Natural killer cell (primary cell): ENCODE data around the gene FUT8. TPM values are rescaled to one million over a fixed set of nuclear protein-coding genes. Genes with fewer than 3 reads are reported as not detected.

Experiments used
- ATAC-seq, 3 donors: fragments of 150-1000 bp in 2 of 3; fragments of 200-7000 bp in 1 of 3; cut with Tn5 transposase; 1 replicate in 1 of 3; 2 replicates in 2 of 3; pipeline ENCODE4 v1.10.0; 2021; ENCODE audit warnings: mild to moderate bottlenecking in 2 of 3, moderate library complexity in 2 of 3
- DNase-seq, 2 donors: peaks; one replicate each; pipeline versions ENCODE4 v3.0.0 to v3.0.0-alpha.2; 2013 to 2021; ENCODE audit warnings: mixed read lengths in 1 of 2
- H3K27ac ChIP-seq: one replicate; pipeline ENCODE4 v1.5.1; 2013; ENCODE audit warnings: mild to moderate bottlenecking, low read length
- H3K27me3 ChIP-seq: one replicate; pipeline ENCODE4 v1.6.1; 2013; ENCODE audit warnings: low read length; ENCODE audit not compliant: control insufficient read depth, insufficient read depth
- H3K36me3 ChIP-seq: one replicate; pipeline ENCODE4 v1.6.1; 2013; ENCODE audit warnings: low read length; ENCODE audit not compliant: control insufficient read depth, insufficient read depth
- H3K4me1 ChIP-seq: one replicate; pipeline ENCODE4 v1.6.1; 2013; ENCODE audit warnings: low read length; ENCODE audit not compliant: control insufficient read depth, insufficient read depth
- H3K4me3 ChIP-seq: one replicate; pipeline ENCODE4 v1.5.1; 2013; ENCODE audit warnings: low read length
- H3K9me3 ChIP-seq: one replicate; pipeline ENCODE4 v1.6.1; 2013; ENCODE audit warnings: low read length; ENCODE audit not compliant: control insufficient read depth, insufficient read depth
- H3K27ac Mint-ChIP-seq, 2 donors: one replicate each; pipeline ENCODE4 v1.8.0; 2022; ENCODE audit warnings: mild to moderate bottlenecking in 2 of 2, mixed read lengths in 2 of 2, moderate library complexity in 1 of 2
- H3K27me3 Mint-ChIP-seq, 2 donors: one replicate each; pipeline ENCODE4 v1.8.0; 2022; ENCODE audit warnings: low read depth in 2 of 2, mixed read lengths in 2 of 2
- H3K36me3 Mint-ChIP-seq: one replicate; pipeline ENCODE4 v1.8.0; 2022; ENCODE audit warnings: mixed read lengths
- H3K4me1 Mint-ChIP-seq, 2 donors: one replicate each; pipeline ENCODE4 v1.8.0; 2022; ENCODE audit warnings: mixed read lengths in 2 of 2
- H3K4me3 Mint-ChIP-seq: one replicate; pipeline ENCODE4 v1.8.0; 2022; ENCODE audit warnings: mild to moderate bottlenecking, moderate library complexity, mixed read lengths
- H3K9me3 Mint-ChIP-seq, 2 donors: one replicate each; pipeline ENCODE4 v1.8.0; 2022; ENCODE audit warnings: mixed read lengths in 2 of 2
- CTCF ChIP-seq: fragments of 200-600 bp; IDR thresholded peaks from one replicate; pipeline ENCODE4 v1.8.0; 2022; ENCODE audit warnings: antibody characterized with exemption
- WGBS: methylation state at CpG from one replicate; pipeline ENCODE4 v1.1.7; 2013; ENCODE audit warnings: missing lambda C conversion rate; ENCODE audit not compliant: insufficient coverage; 5-methylcytosine and 5-hydroxymethylcytosine counted together
- intact Hi-C: fragments of 100-400 bp; cut with micrococcal nuclease; formaldehyde crosslinking; loops from one replicate; pipeline ENCODE4 v1.14.2; 2022
- total RNA-seq, 4 donors: library from RNA; stranded (reverse); fragments of 120-200 nt in 1 of 4; gene quantifications; one replicate each; pipeline versions ENCODE4 v1.2.3 to v1.2.4, GENCODE V29; 2013 to 2022

Gene FUT8
- total RNA-seq = 10 to 100 TPM; 20.7 to 29.2 (median 21.2) TPM
- 79.5 TPM for total RNA-seq (2013)

GRCh38 chr14:65412032-65412846 lies at the start of gene FUT8:
TSS of gene FUT8 (plus strand) at chr14:65412730. CDS start at chr14:65561564, 148,834 bp downstream.
- H3K27ac Mint-ChIP-seq = peak within 1 kb of the TSS; percentile 89 to 93
- TF ChIP-seq CTCF = peak; percentile 24
- H3K27me3 Mint-ChIP-seq = peaks cover 0 to 2% of the 10 kb centered on the region in 2 donors
- Histone ChIP-seq H3K36me3 (no peaks in the 10 kb centered on the region), H3K4me1 (peaks cover 10% of the 10 kb centered on the region), H3K27me3 (no peaks in the 10 kb centered on the region), H3K27ac (peak within 1 kb of the TSS; percentile 68), H3K9me3 (no peaks in the 10 kb centered on the region), H3K4me3 (peak within 1 kb of the TSS; percentile 81)
- no peaks in the 10 kb centered on the region for H3K36me3 Mint-ChIP-seq
- no peaks in the 10 kb centered on the region for H3K9me3 Mint-ChIP-seq
- DNase-seq = peak; percentile 82 to 97
- peak; percentile 78 to 94 (median 83) for ATAC-seq
- intact Hi-C loops = loop anchor here (2.0 to 5.0 kb wide), 2 partner anchors 425 to 659 kb away; partner anchors contain the start of gene FNTB
- WGBS = under 1% methylated on average over 75 of the region's 85 CpGs
- H3K4me1 Mint-ChIP-seq = peaks cover 14 to 22% of the 10 kb centered on the region in 2 donors
- peak within 1 kb of the TSS; percentile 98 for H3K4me3 Mint-ChIP-seq

GRCh38 chr14:65366802-65367565 lies 45.5 kb upstream of the FUT8 start:
- H3K27me3 ChIP-seq = no peaks in the 10 kb centered on the region
- Mint-ChIP-seq H3K4me1 (no peaks in the 10 kb centered on the region), H3K36me3 (no peaks in the 10 kb centered on the region), H3K27me3 (peaks cover 0 to 2% of the 10 kb centered on the region in 2 donors), H3K4me3 (no peak overlapping the region), H3K27ac (no peak overlapping the region), H3K9me3 (no peaks in the 10 kb centered on the region)
- no peak for DNase-seq
- 82% methylated on average over 3 of the region's 3 CpGs for WGBS
- H3K9me3 ChIP-seq = no peaks in the 10 kb centered on the region
- no peak for ATAC-seq
- no peak for TF ChIP-seq CTCF
- intact Hi-C loops = no loop called here
- H3K4me3 ChIP-seq = no peak overlapping the region
- no peak overlapping the region for H3K27ac ChIP-seq
- no peaks in the 10 kb centered on the region for H3K4me1 ChIP-seq
- no peaks in the 10 kb centered on the region for H3K36me3 ChIP-seq

GRCh38 chr14:65369560-65369959 lies 43.0 kb upstream of the FUT8 start:
- peaks cover 0 to 6% of the 10 kb centered on the region in 2 donors for H3K27me3 Mint-ChIP-seq
- Histone ChIP-seq H3K4me3 (no peak overlapping the region), H3K36me3 (no peaks in the 10 kb centered on the region), H3K27ac (no peak overlapping the region), H3K27me3 (no peaks in the 10 kb centered on the region), H3K9me3 (no peaks in the 10 kb centered on the region), H3K4me1 (peaks cover 4% of the 10 kb centered on the region)
- DNase-seq = no peak
- no peaks in the 10 kb centered on the region for H3K4me1 Mint-ChIP-seq
- TF ChIP-seq CTCF = no peak
- intact Hi-C loops = no loop called here
- ATAC-seq = no peak
- no peaks in the 10 kb centered on the region for H3K36me3 Mint-ChIP-seq
- H3K4me3 Mint-ChIP-seq = no peak overlapping the region
- WGBS = 93% methylated on average over 1 of the region's 1 CpG
- no peaks in the 10 kb centered on the region for H3K9me3 Mint-ChIP-seq
- no peak overlapping the region for H3K27ac Mint-ChIP-seq
